Vagina (tissue), 2 donors: ENCODE data around the gene ERC2.

Experiments used
- CTCF ChIP-seq, 3 experiments: fragments of 450-650 bp in 2 of 3; fragments of 200-600 bp in 1 of 3; sonication (generic) in 1 of 3; IDR thresholded peaks; one replicate each; pipeline ENCODE4 v1.5.1; 2017 to 2019; ENCODE audit warnings: antibody characterized with exemption in 3 of 3, mild to moderate bottlenecking in 2 of 3, moderate library complexity in 2 of 3
- POLR2A ChIP-seq, 2 donors: fragments of 450-650 bp; IDR thresholded peaks; one replicate each; pipeline ENCODE4 v1.6.1; 2017; ENCODE audit warnings: antibody characterized with exemption in 2 of 2, mild to moderate bottlenecking in 2 of 2, moderate library complexity in 2 of 2

GRCh38 chr3:55567615-55568014 lies 900.7 kb downstream of the ERC2 start:
- TF ChIP-seq CTCF (IDR thresholded peaks at IDR 0.05) (no peak), POLR2A (IDR thresholded peaks at IDR 0.05) (no peak)
